Measurements from ENCODE around the gene HAND1. TPM values are rescaled to one million over a fixed set of nuclear protein-coding genes. Genes with fewer than 3 reads are reported as not detected.
"Not testable (repeated sequence)": the region's sequence is repeated elsewhere in the genome, so short reads cannot be mapped to it uniquely, and the experiment has no call there.

Gene HAND1
- not detected for total RNA-seq

GRCh38 chr5:154478224-154478565, at the start of gene HAND1:
Gene HAND1 (minus strand): TSS chr5:154478227. CDS start chr5:154478008, 219 bp downstream.
- no peak for DNase-seq (ENCODE audit: low read depth in 2 of 3, low spot score in 2 of 3)

DNA sequence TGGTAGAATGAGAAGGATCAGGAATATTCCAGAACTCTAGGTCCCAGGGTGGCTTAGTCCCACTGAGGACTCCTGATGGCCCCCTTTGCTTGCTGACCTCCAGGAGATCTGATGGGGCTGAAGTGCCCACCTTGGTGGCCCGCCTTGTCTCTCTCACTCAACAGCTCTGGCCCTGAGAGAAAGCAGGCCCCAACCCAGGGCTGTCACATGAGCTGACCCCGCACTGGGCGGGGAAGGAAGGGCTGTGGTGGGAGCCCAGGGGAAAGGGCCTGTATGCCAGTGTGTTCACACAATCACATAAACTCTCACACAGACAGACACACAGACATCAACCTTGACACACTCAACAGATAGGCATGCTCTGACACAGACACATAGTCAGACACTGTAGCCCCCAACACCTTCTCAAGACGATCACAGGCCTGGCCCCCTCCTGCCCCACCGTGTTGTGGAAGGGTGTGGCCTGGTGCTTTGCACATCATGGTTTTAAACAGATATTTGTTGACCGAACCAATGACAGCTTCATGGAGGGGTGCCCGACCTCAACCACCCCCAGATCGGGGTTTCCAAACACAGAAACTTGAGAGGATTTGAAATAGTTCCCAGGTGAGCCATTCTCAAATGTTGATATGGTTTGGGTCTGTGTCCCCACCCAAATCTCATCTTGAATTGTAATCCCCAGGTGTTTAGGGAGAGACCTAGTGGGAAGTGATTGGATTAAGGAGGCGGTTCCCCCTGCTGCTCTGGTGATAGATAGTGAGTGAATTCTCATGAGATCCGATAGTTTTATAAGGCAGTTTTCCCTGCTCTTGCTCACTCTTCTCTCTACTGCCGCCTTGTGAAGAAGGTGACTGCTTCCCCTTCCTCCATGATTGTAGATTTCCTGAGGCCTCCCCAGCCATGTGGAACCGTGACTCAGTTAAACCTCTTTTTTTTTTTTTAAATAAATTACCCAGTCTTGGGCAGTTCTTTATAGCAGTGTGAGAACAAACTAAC, 48.5 kb upstream of the HAND1 start:
- DNase-seq (ENCODE audit: low read depth in 2 of 3, low spot score in 2 of 3) = no peak

GRCh38 chr5:154524859-154525258, 46.8 kb upstream of the HAND1 start:
- no peak for DNase-seq (ENCODE audit: low read depth in 2 of 3, low spot score in 2 of 3)

- DNase-seq (ENCODE audit: low read depth in 2 of 3, low spot score in 2 of 3) = no peak
These were observed 46.2 kb upstream of the HAND1 start for GRCh38 chr5:154524181-154524580.

- DNase-seq (ENCODE audit: low read depth in 2 of 3, low spot score in 2 of 3) = no peak
These were observed 45.7 kb upstream of the HAND1 start for GRCh38 chr5:154523709-154524108.

DNA sequence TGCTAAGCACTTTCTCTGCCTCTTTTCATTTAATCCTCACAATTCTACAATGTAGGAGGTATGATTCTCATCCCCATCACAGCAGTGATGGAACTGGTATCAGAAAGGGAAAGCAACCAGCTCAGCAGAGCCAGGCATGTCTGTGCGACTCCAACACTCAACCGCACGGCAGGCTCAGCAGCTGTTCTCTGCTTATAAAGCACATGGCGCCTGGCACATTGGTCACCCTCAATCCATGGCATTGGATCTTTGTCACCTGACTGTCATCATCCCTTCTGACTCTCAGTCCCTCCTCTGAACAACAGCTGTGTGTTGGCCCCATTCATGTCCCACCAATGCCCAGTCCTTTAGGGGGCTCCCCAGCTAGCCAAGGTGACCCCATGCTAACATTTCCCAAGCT, 45.1 kb upstream of the HAND1 start:
- no peak for DNase-seq (ENCODE audit: low read depth in 2 of 3, low spot score in 2 of 3)

DNA sequence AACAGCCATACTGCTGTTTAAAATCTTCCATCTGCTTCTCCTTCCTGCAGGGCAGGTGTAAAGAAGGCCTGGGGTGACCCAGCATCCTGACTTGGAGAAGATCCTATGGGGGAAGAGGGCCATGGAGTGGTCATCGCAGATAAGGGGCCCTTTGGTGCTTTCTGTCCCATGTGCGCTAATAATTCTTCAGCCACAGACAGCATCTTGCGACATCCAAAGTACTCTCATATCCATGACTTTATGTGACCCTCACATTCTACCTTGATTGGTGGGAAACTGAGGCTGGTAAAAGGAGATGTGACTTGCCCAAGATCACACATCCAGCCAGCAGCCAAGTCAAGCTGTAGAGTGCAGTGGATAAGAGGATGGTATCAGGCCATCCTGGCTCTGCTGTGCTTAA, 44.3 kb upstream of the HAND1 start:
- no peak for DNase-seq (ENCODE audit: low read depth in 2 of 3, low spot score in 2 of 3)

- DNase-seq (ENCODE audit: low read depth in 2 of 3, low spot score in 2 of 3) = no peak
These were observed 43.7 kb upstream of the HAND1 start for GRCh38 chr5:154521756-154522155.

DNA sequence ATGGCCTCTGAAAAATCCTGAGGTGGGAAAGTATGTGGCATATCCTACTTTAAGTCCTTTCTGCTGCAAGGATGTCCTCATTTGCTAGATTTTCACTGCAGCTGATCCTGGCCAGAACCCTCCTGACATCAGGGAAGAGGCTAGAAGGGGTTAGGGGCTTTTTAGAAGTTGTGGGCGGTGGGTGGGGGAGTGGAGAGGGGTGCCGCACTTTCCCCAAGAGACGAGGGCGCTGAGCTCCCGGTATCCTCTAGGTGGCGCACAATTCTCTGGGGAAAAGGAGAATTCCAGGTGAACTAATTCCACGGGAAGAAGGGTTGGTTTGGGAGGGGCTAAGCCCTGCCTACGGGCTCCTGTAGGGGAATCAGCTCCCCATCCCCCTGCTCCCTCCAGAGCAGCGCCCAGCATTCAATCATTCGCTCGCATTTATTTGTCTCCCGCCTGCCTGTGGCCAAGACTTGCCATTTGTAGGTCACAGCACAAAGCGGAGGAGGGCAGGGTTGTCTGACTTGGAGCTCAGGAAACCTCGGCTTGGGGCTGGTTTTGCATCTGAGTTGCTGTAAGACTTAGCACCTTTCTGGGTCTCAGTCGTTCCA, 42.9 kb upstream of the HAND1 start:
- peak in 2 of 3 donors; percentile 6 to 24 for DNase-seq (ENCODE audit: low read depth in 2 of 3, low spot score in 2 of 3)

DNA sequence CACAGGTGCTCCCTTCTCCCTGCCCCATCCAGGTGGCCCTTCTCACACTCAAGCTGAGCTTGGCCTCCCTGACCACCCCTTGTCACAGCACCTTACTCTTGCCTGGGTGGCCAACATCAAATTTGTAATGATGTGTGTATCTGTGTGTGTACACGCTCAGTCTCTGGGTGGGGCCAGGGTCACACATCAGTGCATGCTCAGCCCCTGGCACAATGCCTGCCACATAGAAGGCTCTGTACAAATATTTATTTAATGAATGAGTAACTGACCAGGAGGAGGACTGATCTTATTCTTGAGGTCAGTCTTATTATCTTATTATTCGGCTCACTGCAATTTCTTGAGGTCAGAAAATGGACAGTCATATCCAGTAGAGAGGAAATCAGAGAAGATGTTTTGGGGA, 41.3 kb upstream of the HAND1 start:
- DNase-seq (ENCODE audit: low read depth in 2 of 3, low spot score in 2 of 3) = no peak

GRCh38 chr5:154518438-154518867, 40.4 kb upstream of the HAND1 start:
- DNase-seq (ENCODE audit: low read depth in 2 of 3, low spot score in 2 of 3) = no peak

- no peak for DNase-seq (ENCODE audit: low read depth in 2 of 3, low spot score in 2 of 3)
These were observed 39.9 kb upstream of the HAND1 start for GRCh38 chr5:154517810-154518437.

DNA sequence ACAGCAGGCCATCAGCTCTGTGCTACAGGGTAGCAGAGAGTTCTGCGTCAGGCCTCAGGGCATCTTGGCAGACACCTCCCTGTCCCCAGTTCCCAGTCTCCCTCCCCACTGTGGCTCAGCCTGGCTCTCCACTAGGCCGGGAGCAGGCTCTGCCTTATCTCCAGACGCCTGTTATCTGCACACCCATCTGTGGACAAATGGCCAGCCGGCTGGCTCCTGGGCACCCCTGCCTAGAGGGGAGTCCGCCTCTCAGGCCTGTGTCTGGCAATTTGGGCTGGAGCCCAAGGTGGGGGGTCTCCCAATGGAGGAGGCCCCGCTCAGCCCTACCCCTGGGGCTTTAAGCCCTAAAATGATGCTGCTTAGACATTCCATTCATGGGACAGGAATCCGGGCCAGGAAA, 39.2 kb upstream of the HAND1 start:
- DNase-seq (ENCODE audit: low read depth in 2 of 3, low spot score in 2 of 3) = no peak

DNA sequence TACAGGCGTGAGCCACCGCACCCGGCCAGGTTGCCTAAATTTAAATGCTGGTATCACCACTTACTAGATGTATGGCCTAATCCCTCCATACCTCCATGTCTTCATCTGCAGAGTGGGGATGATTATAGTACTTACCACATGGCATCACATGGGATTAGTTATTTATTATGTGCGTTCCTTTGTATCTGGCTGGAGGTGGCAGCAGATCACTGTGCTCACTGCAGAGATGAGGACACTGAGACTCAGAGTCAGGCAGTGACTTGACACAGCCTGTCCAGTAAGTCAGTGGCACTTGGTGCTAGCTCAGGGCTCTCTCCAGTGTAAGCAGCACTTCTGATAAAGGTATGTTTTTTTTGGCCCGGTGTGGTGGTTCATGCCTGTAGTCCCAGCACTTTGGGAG, 38.4 kb upstream of the HAND1 start:
- DNase-seq (ENCODE audit: low read depth in 2 of 3, low spot score in 2 of 3) = no peak

DNA sequence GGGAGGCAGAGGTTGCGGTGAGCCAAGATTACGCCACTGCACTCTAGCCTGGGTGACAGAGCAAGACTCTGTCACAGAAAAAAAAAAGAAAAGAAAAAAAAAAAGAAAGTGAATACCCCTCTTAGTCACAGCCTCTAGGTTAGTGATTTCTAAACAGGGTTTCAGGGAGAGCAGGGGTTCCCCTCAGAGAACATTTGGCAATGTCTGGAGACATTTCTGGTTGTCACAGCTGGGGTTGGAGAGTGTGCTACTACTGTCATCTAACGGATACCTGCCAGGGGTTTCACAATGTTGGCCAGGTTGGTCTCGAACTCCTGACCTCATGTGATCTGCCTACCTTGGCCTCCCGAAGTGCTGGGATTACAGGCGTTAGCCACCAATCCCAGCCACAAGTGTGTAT, 37.5 kb upstream of the HAND1 start:
- not testable (repeated sequence) for DNase-seq (ENCODE audit: low read depth in 2 of 3, low spot score in 2 of 3)

- no peak for DNase-seq (ENCODE audit: low read depth in 2 of 3, low spot score in 2 of 3)
These were observed 36.3 kb upstream of the HAND1 start for GRCh38 chr5:154514331-154514730.

DNA sequence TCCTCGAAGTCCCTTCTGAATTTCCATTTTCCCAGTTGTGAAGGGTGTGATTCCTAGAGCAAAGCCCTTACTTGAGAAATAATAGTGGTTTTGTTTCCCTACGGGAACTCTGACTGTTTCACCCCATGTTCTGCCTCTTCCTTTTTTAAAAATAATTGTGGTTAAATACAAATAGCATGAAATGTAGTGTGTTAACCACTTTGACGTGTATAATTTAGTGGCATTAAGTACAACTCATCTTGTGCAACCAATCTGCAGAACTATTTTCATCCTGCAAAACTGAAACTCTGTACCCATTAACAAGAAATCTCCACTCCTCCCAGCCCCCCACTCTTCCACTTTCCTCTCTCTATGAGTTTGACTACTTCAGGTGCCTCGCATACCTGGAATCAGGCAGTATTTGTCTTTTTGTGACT, 35.6 kb upstream of the HAND1 start:
- DNase-seq (ENCODE audit: low read depth in 2 of 3, low spot score in 2 of 3) = no peak

DNA sequence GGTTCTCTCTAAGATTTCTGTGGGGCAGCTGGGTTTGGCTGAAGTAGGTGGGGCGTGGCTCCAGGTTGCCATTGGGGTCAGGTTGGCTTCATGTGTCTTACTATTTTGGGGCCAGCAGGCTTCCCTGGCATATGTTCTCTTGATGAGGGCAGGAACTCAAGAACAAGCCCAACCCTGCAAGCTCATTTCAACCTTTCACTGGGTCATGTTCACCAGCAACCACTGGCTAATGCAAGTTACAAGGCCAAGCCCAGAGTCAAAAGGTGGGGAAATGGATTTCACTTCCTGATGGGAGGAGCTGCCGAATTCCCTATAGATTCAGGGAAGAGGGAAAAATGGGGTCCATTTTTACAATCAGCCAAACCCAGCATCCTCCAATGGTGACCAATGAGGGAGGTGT, 34.0 kb upstream of the HAND1 start:
- no peak for DNase-seq (ENCODE audit: low read depth in 2 of 3, low spot score in 2 of 3)

- no peak for DNase-seq (ENCODE audit: low read depth in 2 of 3, low spot score in 2 of 3)
These were observed 31.9 kb upstream of the HAND1 start for GRCh38 chr5:154509784-154510555.

GRCh38 chr5:154508114-154508513, 30.1 kb upstream of the HAND1 start:
- DNase-seq (ENCODE audit: low read depth in 2 of 3, low spot score in 2 of 3) = no peak

- DNase-seq (ENCODE audit: low read depth in 2 of 3, low spot score in 2 of 3) = no peak
These were observed 28.7 kb upstream of the HAND1 start for GRCh38 chr5:154506716-154507080.

Measured in hematopoietic multipotent progenitor cell (in vitro differentiated cells).